Measurements from ENCODE around the gene PTTG1.

Gene PTTG1

DNA sequence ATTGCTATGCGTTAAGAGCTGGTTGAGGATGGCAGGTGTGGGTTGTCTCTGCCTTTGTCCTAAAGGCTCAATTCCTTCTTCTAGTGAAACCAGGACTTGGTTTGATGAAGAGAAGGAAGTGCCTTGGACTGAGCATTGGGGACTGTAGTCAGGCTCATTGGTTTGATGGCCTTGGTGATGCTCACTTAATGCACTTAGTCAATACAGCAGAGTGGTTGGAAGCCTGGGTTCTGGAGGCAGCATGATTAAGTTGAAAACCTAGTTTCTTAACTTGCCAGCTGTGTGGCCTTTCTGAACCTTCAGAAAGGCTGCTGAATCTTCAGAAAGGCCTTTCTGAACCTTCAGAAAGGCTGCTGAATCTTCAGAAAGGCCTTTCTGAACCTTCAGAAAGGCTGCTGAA, 52.4 kb downstream of the PTTG1 start:
- DNase-seq: no peak

- DNase-seq: no peak
Observed at GRCh38 chr5:160475864-160476438, 54.3 kb downstream of the PTTG1 start.

DNA sequence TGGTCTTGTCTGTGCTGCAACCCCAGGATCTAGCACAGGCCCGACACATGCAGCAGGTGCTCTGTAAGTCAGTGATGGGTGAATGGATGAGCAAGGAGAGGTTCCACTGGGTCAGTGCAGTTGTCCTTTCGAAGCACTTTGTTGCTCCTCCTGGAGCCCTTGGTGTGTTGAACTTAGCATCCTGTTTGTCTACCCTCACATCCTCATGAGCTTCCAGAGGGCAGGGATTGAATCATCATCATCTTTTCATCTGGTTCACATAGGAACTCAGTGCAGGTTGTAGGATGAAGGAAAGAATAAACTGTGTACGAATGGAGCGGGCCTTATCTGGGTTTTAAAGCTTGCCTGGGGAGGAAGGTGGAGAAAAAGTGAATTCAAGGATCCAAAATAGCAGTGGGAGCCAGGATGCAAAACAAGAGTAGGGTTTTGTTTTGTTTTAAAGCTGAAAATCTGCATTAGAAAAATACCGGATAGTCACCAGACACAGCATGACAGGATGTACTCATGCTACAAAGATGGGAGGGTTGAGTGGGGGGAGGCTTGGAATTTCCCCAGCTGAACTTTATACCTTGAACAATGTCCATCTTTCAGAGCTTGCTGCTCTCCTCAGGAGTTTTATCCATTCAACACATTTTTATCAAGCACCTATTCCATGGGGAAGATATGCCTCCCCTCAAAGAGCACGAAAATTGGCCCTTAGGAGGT, 55.8 kb downstream of the PTTG1 start:
- DNase-seq: no peak

DNA sequence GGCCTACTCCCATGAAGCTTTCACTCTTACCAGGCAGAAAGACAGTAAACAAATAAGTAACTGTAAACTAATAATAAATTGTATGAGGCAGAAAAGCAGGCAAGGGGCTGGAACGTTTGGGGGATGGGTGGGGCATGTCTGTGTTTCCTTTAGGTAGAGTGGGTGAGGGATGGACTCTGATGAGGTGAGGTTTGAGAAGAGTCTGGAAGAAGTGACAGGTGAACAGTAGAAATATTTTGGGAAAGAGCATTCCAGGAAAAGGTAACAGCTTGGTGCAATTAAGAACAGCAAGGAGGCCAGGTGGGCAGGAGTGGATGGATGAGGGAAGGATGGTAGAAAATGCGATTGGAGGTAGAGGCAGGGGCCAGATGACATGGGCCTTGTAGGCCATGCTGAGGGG, 56.5 kb downstream of the PTTG1 start:
- DNase-seq: no peak

Measured in NCI-H1930 (cell line).